GM21423 (cell line): ENCODE measurements around the gene BNC1.
"Not testable (repeated sequence)": the region's sequence is repeated elsewhere in the genome, so short reads cannot be mapped to it uniquely, and the experiment has no call there.

Experiments used
- ATAC-seq: cut with Tn5 transposase; IDR thresholded peaks from one replicate; pipeline ENCODE4 v1.9.1; 2021; ENCODE audit warnings: mild to moderate bottlenecking, moderate library complexity; ENCODE audit not compliant: unreplicated experiment

BNC1 gene

DNA sequence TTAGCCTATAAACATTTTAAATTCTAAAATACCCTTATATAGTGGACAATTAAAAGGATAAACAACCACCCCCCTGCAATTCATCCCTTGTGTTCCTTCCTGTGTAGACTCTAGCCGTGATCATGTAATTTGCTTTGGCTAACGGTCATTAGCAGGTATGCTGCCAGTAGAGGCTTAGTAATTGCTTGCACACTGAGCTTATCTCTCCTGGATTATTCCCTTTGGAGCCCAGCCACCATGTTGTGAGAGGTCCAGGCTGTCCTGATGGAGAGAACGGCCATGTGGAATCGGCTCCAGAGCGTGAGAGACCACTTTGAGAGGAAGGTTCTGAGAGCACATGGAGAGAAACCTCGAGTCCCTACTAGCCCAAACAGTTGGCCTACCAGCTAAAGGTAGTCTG lies 11.0 kb upstream of the BNC1 start:
- no peak for ATAC-seq

DNA sequence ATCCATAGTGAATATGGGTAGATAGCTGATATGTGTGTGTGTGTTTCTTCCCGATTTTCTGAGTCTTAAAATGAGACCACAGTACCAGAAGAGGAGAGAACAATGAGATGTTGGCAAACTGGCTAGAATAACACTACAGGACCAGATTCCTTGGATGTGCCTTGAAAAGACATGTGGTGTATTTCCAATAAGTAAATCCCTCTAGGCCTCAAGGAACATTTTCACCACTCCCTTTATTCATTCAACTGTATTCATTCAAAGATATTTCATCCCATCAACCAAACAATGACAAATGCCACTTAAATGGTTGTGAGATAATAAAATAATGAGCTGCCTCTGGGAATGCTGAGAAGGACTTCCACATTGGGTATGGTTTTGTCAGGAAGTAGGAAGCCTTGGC lies 8.7 kb upstream of the BNC1 start:
- ATAC-seq: no peak

DNA sequence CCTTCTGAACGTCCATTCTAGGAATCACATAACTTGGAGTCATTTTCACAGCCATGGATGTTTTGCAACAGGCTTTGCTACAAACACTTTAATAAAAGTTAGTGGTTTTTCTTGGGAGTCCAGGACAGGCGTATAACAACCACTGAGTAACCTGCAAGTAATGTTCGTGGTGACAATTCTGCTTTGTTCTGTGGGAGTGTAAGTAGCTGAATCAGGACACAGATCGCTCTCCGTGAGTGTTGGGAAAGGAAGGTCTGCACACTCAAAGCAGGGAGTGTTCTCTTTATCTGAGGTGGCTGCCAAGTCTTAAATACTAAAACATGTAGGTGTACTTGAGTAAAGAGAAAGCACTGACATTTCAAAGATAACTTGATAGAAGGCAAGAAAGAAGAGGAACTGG lies 7.9 kb upstream of the BNC1 start:
- no peak for ATAC-seq

DNA sequence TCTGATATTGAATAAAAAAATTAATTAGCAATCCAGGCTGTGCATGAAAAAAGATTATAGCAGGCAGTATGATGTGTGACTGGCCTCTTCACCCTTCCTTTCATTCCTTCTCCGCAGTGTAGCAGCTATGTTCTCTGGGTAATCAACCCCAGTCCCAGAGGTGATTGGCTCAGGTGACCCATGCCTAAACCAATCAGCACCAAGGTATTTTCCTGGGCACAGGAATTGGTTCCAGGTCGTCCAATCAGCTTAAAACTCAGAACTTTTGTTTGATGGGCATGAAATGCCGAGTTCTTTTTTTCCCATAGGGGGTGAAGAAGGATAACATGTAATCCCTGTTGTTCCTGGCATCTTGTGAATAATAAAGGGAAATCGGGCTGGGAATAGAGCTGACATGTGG lies 5.8 kb upstream of the BNC1 start:
- ATAC-seq: no peak

DNA sequence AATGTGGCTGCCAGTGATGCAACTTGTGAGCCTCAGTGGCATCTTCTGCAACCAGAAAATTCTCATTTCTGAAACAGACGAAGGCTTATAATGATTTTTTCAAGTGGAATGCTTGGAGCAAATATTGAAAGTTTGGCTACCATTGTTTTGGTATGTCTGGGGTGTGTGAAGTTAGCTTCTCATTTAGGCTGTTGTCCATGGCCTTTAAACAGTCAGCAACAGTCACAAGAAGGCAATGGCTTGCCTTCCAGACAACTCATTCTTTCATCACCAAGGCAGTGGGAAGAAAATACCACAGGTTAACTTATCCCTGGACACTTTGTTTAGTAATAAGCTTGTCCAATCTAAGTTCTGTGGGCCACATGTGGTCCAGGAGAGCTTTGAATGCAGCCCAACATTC lies 4.7 kb upstream of the BNC1 start:
- ATAC-seq: no peak

DNA sequence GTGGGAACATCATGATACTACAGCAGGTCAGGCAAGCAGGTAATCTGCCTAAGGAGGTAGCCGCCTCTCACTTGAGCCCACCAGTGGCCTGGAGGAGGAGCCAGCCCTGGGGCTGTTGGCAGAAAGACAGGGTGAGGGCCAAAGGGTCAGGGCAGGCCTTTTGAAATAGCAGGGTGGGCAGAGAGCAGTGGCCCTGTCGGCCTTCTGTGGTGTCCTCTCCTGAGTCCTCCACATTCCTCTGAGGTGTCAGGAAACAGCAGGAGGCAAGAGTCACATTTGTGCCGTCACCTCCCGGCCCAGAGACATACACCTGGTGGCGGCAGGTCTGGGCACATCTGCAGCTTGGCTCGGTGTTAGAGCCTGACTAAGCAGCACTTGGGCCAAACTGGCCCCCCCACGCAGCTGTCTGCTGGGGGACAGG lies 3.9 kb upstream of the BNC1 start:
- ATAC-seq: no peak

DNA sequence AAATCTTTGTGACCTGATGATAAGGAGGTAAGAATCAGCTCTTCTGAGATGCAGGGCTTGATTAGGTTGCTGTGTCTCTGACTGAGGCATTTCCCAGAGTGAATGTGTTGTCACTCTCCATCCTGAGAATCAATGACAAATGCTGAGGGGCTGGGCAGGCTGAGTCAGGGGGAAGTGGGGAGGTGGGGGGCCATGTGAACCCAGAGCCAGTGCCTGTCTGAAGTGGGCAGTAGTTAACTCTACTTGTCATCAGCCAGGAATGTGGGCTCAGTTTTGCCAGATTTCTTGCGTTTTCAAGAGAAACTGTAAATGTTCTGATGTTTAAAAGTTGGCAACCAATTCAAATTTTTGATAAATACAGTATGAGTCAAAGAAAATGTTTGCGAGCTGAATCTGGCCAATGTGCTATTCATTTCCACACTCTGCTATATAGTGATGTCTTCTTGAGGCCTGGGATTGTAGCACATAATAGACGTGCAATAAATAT lies 3.1 kb upstream of the BNC1 start:
- no peak for ATAC-seq

DNA sequence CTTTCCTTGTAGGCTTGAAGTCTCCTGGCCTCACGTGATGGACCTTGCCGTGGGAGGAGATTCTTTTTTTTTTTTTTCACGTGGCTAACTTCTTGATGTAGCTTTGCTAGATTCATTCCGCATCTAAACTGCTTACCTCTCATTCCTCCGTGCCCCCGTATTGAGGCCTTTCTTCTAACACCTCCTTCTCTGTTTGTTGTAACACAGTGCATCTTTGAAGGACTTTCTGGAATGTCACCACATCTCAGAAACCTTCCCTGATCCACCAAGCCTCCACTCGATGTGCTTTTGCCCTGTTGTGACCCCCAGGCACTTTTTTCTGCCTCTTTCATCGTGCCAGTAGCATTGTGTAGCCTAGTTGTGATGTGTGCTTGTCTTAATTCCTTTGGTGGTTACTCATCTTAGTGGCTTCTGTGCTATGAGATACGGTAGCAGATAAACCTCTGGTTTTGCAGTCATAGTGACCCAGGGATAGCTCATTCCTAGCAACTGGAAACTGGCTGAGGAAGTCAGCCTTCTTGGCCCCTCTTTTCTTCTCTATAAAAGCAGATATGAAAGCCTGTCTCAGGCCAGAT lies 1.6 kb upstream of the BNC1 start:
- ATAC-seq: no peak

DNA sequence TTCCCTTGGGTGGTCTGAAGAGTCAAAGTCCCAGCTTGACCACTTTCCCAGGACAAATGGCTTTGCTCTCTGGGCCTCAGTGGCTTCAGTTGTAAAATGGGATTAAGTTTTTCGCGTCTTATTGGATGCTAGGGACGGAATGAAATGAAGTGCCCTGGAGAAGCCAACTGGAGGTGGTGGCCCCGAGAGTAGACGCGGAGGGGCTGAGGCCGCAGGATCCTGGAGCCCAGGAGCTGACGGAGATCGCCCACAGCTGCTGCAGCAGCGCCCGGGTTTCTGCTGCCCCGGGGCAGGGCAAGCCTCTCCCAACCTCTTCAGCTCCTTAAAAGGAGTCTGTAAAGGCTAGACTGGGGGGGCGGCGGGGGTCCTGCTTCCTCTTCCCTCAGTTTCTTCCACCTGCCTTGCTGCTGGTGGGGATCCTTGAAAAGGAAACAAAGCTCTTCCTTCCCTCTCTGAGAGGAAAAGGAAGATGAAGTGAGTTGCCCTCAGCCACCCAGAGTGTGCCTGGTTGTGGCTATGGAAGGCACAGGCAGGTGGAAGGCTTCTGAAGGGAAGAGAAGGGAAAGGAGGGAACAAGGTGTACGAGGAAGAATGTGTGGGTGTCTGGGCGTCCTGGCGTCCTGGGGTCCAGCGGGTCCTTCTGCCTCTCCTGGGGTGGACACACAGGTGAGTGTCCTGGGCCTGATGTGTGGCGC lies 967 bp upstream of the BNC1 start:
- ATAC-seq: no peak

DNA sequence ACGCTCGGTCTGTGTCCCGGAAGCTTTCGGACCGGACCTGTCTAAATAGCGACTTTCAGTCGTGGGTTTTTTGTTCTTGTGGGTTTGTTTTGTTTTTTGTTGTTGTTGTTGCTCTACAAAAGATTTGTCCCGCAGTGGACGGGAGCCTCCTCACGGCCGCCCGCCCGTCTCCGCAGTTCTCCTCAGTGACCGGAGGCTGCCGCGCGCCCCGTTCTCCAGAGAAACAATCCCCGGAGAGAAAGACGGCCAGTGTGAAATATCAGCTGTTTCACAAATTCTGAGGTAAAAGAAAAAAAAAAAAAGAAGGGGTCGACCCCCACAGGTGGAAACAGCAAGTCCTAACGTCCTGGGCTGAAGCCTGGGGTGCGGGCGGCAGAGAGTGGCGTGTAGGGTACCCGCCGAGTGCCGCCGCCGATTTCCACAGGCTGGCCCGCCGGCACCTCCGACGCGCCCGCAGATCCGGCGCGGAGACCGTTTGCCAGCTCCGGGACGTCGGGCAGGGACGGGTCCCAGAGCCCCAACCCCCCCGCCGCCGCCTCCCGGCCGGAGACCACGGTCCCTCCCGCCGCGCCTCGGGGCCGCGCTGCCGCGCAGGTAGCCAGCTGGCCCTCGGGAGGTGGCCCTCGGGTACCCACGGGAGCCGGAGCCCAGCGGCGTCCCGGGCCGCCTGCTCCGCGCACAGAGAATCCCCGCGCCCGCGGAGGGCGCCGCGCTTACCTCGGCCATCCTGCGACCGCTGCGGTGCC lies 478 bp downstream of the BNC1 start:
- no peak for ATAC-seq

DNA sequence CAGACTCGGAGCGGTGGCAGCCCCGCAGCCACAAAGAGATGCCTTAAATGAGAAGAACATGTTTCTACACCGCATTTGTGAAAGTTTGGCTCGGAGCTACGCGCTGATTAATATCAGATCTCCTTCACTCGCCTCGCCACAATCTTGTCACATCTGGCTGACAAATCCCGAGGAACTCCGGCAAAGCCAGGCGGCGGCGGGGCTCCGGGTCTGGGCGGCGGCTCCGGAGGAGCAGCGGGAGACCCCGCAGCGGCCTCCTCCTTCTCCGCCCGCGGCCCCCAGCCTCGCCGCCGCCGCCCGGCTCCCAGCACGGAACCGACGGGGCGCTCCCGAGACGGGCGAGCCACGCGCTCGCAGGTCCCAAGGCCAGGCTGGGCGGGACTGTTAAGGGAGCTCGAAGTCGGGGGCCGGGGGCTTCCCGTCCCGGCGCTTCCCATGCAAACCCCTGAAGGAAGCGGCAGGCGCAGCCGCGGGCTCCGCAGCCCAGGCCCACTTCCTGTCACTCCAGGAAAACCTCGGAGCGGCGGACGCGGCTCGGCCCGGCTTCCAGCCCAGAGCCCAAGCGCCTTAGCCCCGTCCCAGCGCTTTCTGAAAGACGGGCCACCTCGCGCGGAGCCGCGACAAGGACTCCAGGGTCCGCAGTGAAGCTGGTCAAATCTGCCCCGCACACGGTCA lies 1.2 kb downstream of the BNC1 start:
- no peak for ATAC-seq

DNA sequence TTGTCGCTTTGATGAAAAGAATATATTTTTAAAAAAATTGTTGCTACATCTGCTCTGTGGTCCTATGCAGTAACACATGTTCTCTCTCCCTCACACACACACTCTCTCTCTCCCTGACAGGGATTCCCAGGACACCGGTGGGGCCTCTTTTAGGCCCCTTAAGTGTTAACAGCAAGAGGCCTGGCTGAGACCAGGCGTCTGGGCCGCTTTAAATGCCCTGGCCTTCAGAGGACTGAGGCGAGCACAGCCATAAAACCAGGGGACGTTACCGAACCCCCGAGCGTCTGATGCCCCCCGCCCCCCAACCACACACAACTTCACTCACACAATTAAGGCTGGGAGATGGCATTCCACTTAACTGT lies 1.7 kb downstream of the BNC1 start:
- ATAC-seq: no peak

DNA sequence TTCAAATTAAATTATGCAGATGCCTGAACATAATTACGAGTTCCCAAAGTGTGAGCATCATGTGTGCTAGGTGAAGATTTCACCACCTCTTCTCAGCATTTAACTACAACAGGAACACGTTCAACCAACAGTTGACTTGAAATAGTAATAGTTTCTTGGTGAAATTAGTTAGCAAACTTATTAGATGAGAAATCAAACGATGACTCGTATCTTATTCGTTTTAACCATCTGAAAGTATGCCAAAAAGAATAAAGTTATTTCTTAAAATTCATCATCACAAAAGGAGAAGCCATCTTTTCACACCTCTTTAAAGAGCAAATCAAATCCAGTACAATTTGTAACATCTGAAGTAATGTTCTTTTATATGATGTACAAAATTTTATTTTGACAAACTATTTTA lies 2.3 kb downstream of the BNC1 start:
- no peak for ATAC-seq

DNA sequence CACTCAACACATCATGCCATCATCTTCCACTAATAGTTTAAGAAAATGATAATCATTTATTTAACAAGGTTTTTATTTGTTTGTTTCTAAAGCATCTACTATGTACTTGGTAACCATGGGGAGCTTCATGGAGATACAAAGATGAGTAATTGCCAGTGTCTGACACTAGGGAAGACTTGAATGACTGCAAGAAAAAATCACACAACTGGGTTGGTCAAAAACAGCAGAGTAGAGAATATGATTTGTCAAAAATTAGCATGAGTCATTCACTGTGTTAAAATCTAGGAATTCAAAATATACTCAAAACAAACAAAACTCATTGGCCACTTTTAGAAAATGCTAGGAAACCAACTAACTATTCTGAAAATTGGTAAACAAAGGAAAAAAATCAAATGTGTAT lies 6.3 kb downstream of the BNC1 start:
- ATAC-seq: no peak

DNA sequence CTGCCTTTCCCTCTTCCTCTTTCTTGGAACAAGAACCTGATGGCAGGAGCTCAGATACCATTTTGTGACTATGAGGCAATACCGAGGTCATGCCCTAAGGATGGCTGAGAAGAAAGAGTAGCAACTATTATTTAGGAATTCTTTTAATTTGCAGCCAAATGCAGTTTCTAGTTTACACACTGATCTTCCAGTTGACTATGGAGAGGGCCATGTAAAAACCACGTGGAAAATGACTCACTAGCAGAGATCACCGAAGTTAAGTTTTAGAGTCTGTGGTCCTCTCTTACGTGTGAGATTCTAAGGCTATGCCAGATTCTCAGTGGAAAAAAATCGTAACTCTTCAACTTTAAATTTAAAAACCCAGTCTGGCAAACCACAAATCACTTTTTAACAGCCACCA lies 7.8 kb downstream of the BNC1 start:
- ATAC-seq: no peak

DNA sequence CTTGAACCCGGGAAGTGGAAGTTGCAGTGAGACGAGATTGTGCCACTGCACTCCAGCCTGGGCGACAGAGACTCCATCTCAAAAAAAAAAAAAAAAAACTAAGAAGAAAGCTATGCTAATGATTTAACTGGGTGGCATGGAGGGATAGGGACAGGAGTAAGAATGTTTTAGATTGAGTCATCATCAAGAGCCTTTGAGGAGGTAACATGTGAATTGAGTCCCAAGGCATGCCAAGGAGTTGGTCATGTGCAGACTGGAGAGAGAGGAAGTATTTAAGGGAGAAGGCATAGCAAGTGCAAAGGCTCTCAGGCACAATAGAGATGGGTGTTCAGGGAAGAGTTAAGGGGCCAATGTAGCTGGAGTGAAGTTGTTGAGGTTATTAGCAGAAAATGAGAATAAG lies 9.1 kb downstream of the BNC1 start:
- ATAC-seq: no peak

DNA sequence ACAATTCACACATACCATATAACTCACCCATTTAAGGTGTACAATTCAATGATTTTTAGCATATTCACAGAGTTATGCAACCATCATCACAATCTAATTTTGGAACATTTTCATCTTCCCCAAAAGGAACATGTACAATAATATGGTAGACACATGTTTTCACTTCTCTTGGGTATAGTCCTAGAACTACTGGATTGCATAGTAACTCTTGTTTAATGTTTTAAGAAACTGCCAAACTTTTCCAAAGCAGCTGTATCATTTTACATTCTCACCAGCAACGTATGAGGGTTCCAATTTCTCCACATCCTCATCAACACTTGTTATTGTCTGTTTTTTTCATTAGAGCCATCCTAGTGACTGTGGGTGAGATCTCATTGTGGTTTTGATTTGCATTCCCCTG lies 14.3 kb downstream of the BNC1 start:
- ATAC-seq: no peak

DNA sequence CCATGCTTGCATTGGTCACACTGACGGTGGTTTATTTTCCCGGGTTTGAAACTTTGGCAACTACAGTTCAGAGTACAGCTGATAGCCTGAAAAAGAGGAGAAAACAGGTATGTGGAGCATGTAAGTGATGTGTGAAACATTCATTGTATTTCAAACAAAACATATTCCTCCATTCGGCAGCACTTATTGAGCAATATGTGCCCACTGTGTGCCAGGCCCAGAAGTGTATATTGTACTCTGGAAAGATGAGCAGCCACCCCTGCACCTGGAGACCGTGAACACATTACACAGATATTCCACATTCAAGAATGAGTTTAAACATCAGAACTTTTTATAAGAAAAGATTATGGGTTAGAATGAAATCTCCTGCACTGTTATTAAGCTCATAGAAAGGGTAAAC lies 16.3 kb downstream of the BNC1 start:
- ATAC-seq: no peak

DNA sequence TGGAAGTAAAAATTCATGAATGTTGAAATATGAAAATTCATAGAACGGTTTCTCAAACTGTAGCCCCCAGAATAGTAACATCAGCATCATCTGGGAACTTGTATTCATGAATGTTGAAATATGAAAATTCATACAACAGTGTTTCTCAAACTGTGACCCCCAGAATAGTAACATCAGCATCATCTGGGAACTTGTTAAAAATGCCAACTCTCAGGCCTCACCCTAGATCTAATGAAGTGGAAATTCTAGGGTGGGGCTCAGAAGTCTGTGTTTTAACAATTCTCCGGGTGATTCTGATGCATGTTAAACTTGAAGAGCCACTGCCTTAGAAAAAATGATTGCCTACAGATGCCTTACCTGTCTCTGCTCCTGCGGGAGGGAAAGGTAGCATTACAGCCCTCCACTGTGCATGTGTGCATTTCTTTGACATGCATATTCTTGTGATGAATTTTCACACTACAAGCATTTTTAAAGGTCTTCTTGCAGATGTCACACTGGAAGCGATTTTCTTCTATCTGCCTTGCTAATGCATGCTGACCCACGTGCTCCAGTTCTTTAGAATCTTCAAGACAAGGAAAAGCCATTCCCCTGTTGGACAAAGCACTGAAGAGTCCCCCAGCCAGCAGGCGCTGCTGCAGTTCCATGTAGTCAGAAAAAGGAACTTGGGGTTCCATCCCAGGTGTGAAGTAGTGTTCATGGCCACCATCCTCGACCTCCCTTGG lies 21.7 kb downstream of the BNC1 start:
- no peak for ATAC-seq

DNA sequence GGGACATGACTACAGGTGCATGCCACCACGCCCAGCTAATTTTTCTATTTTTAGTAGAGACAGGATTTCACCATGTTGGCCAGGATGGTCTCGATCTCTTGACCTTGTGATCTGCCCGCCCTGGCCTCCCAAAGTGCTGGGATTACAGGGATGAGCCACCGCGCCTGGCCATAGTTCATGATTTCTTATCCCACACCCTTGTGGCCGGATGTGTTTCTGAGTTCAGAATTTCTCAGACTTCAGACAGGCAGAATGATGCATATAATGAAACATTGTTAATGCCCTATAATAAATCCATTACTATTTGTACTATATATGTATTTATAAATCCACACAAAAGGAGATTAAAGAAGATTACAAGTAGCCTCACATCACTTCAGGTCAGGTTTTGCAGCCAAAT lies 22.3 kb downstream of the BNC1 start:
- ATAC-seq: not testable (repeated sequence)

DNA sequence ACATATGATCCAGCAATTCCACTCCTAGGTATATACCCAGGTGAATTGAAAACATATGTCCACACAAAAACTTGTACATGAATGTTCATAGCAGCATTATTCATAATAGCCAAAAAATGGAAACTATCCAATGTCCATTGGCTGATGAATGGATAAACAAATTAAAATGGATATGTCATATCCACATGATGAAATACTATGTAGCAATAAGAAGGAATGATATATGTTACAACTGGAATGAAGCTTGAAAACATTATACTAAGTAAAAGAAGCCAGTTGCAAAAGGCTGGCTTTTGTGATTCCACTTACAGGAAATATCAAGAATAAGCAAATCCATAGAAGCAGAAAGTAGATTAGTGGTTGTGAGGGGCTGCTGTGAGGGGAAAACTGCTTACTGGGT lies 33.7 kb downstream of the BNC1 start:
- no peak for ATAC-seq
